ENCODE results near the gene C1orf53. TPM values are rescaled to one million over a fixed set of nuclear protein-coding genes. Genes with fewer than 3 reads are reported as not detected.

The C1orf53 gene
- not detected in 2 replicates for total RNA-seq (2011; cell fraction: chromatin; rRNA removed; ENCODE audit: low replicate concordance)
- total RNA-seq (2011; cell fraction: nucleolus; rRNA removed), result not detected in 2 replicates
- total RNA-seq (2011; cell fraction: nucleoplasm; rRNA removed), result not detected in 2 replicates
- total RNA-seq (2014; rRNA removed) (0.45 and 3.1 TPM in 2 replicates), total RNA-seq (2014; rRNA removed; fragmentation: Illumina TruSeq; extraction: Trizol) (0.73 and 1.6 TPM in 2 replicates), total RNA-seq (2015; rRNA removed; fragmentation: Illumina TruSeq; extraction: Trizol) (3.0 and 3.2 TPM in 2 replicates), total RNA-seq (2021) (1.5 and 1.9 TPM in 2 replicates), polyA plus RNA-seq (2011; rRNA removed) (0.65 and 2.3 TPM in 2 replicates), polyA plus RNA-seq (2014; fragmentation: Illumina TruSeq; extraction: Trizol) (0.31 and 0.96 TPM in 2 replicates), polyA plus RNA-seq (2014; fragmentation: Nextera tagmentation; extraction: Ambion mirVana) (1 to 10 TPM; 1.8 to 2.5 TPM), polyA plus RNA-seq (2014; rRNA removed) (3.2 and 5.8 TPM in 2 replicates), polyA minus RNA-seq (2011; rRNA and poly(A)+ RNA removed) (1.1 TPM in 1 of 2 replicates, not detected in the other), Bru-seq, nascent RNA (percentile 55 among the genes with signal in this experiment), BruChase-seq, experiment 1, labeled RNA remaining after a 2-hour chase (percentile 39 among the genes with signal in this experiment), BruChase-seq, experiment 2, labeled RNA remaining after a 6-hour chase (percentile 42 among the genes with signal in this experiment)
- polyA plus RNA-seq (2011; cell fraction: cytosol; rRNA removed), result 0.81 and 1.6 TPM in 2 replicates
- not detected in 2 replicates for polyA plus RNA-seq (2011; cell fraction: nucleus; rRNA removed)
- 3.0 and 5.0 TPM in 2 replicates for polyA plus RNA-seq (2012)
- polyA minus RNA-seq (2011; cell fraction: cytosol; rRNA and poly(A)+ RNA removed), result not detected in 2 replicates
- polyA minus RNA-seq (2011; cell fraction: nucleus; rRNA and poly(A)+ RNA removed), result not detected in 2 replicates
- long read RNA-seq, experiment 1, partial matches to known transcripts, result 0 of 2 reads
- long read RNA-seq, experiment 1, other reads (novel, unspliced or antisense), result 1 of 2 reads
- long read RNA-seq, experiment 2, partial matches to known transcripts, result 0 of 2 reads
- long read RNA-seq, experiment 2, other reads (novel, unspliced or antisense), result 0 of 2 reads
- long read RNA-seq, experiment 3, partial matches to known transcripts, result 0 of 2 reads
- long read RNA-seq, experiment 3, other reads (novel, unspliced or antisense), result 1 of 2 reads

GRCh38 chr1:197902454-197903195 is at the start of gene C1orf53:
TSS of gene C1orf53 (plus strand) at chr1:197902630. CDS start at chr1:197902650, 20 bp downstream.
- peak; percentile 93 to 98 (median 96) for DNase-seq (ENCODE audit: extremely low read depth in 1 of 4, low spot score in 3 of 4)
- H3K9ac ChIP-seq (ENCODE audit: insufficient read depth in 1 of 2, low read depth in 2 of 2, low read length in 2 of 2), result peak within 1 kb of the TSS; percentile 85 to 97
- H3K36me3 ChIP-seq (ENCODE audit: control insufficient read depth, insufficient read depth, low read length), result no peaks in the 10 kb centered on the region
- H3K4me1 ChIP-seq (replicated peaks in 1 of 2; ENCODE audit: control insufficient read depth in 2 of 2, insufficient read depth in 2 of 2, low read length in 2 of 2), result peaks cover 5 to 10% of the 10 kb centered on the region in 2 experiments; a peak in 2 of 5 replicates
- peak; percentile 99 for ATAC-seq
- H3K4me2 ChIP-seq (ENCODE audit: insufficient read depth, low read length), result peak within 1 kb of the TSS; percentile 99
- in situ Hi-C loops (cut with MboI), result no loop called here
- peak; percentile 74 for FAIRE-seq
- no peaks in the 10 kb centered on the region for H3K9me3 ChIP-seq (replicated peaks; ENCODE audit: control insufficient read depth, insufficient read depth, low read depth, low read length)
- CTCF ChIA-PET (ENCODE audit: low intra/inter-chr PET ratio), result no interaction called here
- peak within 1 kb of the TSS; percentile 100 for H2AFZ ChIP-seq (ENCODE audit: low read depth, low read length)
- H3K27me3 ChIP-seq (ENCODE audit: control insufficient read depth in 2 of 2, insufficient read depth in 2 of 2, low read length in 2 of 2), result peaks cover 2 to 3% of the 10 kb centered on the region in 2 experiments; a peak in 3 of 5 replicates
- BruUV-seq (replicated peaks), result TSS peak; percentile 91
- POLR2A ChIA-PET, result interaction anchor here (0.6 to 2.5 kb wide), 21 partner anchors 9 to 408 kb away, joined by 3 to 13 read pairs (median 3); partner anchors contain the start of gene LHX9
- intact Hi-C loops (cut with micrococcal nuclease), result no loop called here
- WGBS (ENCODE audit: insufficient coverage, low coverage, missing lambda C conversion rate), result under 1% methylated on average over 65 of the region's 90 CpGs
- H3K4me3 ChIP-seq, result peak within 1 kb of the TSS; percentile 60
- no peaks in the 10 kb centered on the region for H4K20me1 ChIP-seq (replicated peaks; ENCODE audit: control insufficient read depth, insufficient read depth, low read length)
- H3K79me2 ChIP-seq (ENCODE audit: control insufficient read depth, insufficient read depth, low read length), result 0 out of 3 replicates have a peak, but pooled peaks cover 3% of the 10 kb centered on the region
- peak within 1 kb of the TSS; percentile 89 for H3K27ac ChIP-seq (ENCODE audit: extremely low read depth, low read depth, low read length)
- H3K9me1 ChIP-seq (ENCODE audit: control insufficient read depth, insufficient read depth, low read length), result no peaks in the 10 kb centered on the region
- peak; percentile 94; the same call in 1 of the 2 replicates for TF ChIP-seq ZNF282 (CRISPR knock-in tag; IDR thresholded peaks at IDR 0.05)
- no peak for TF ChIP-seq MAFK (IDR thresholded peaks at IDR 0.05; ENCODE audit: low read length)
- no peak for TF ChIP-seq ILK (tag; IDR thresholded peaks at IDR 0.05; ENCODE audit: borderline replicate concordance, low read depth)
- no peak; the same call in 1 of the 2 replicates for TF ChIP-seq BACH1 (tag; IDR thresholded peaks at IDR 0.05)
- no peak for TF ChIP-seq TSHZ1 (CRISPR knock-in tag; IDR thresholded peaks at IDR 0.05)
- no peak for TF ChIP-seq ZBTB34 (CRISPR knock-in tag; IDR thresholded peaks at IDR 0.05)
- no peak for TF ChIP-seq SNAPC5 (CRISPR knock-in tag; IDR thresholded peaks at IDR 0.05)
- TF ChIP-seq FOXA3 (CRISPR knock-in tag; conservative IDR thresholded peaks at IDR 0.05 in 1 of 2, IDR thresholded peaks at IDR 0.05 in 1 of 2), result peak in 1 of 2 experiments; percentile 65; a peak in 2 of 4 replicates
- no peak for TF ChIP-seq POLR3G (IDR thresholded peaks at IDR 0.05; ENCODE audit: extremely low read depth, insufficient read length, insufficient replicate concordance)
- 0 out of 2 replicates have a peak, but pooled peaks have one; percentile 94 for TF ChIP-seq CAMTA2 (CRISPR knock-in tag; conservative IDR thresholded peaks at IDR 0.05)
- no peak for TF ChIP-seq ZNF143 (CRISPR knock-in tag; IDR thresholded peaks at IDR 0.05)
